HG03460 (cell line): Measurements from ENCODE around the gene MMP14.
"Not testable (repeated sequence)": the region's sequence is repeated elsewhere in the genome, so short reads cannot be mapped to it uniquely, and the experiment has no call there.

ENCODE experiments used
- ATAC-seq: cut with Tn5 transposase; IDR thresholded peaks from one replicate; pipeline ENCODE4 v1.9.1; 2021; ENCODE audit not compliant: unreplicated experiment

The MMP14 gene

DNA sequence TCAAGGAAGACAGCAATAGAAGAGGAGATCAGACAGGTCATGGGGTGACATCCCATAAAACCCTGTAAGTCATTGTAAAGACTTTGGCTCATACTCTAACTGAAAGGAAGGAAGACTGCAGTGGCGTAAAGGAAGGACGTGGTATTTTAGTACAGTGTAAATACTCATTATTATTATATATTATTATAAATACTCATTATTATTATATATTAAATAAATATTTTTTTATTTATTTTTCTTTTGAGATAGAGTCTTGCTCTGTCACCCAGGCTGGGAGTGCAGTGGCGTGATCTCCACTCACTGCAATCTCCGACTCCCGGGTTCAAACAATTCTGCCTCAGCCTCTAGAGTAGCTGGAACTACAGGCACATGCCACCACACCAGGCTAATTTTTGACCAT, 20.0 kb downstream of the MMP14 start:
- ATAC-seq: no peak

GRCh38 chr14:22860377-22860776, 24.0 kb downstream of the MMP14 start:
- ATAC-seq: not testable (repeated sequence)

DNA sequence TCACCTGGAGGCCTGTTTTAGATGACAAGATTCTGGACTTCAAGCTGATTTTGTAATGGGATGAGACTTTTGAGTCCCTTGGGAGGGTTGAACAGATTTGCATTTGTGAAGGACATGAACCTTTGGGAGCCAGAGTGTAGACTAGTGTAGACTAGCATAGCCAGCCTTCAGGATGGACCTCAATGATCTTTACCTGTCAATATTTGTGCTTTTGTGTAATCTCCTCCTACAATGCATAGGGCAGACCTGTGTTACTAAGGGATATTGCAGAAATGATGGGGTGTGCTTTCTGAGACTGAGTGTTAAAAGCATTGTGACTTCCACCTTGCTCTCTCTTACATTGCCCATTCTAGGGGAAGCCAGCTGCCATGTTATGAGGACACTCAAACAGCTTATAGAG, 25.3 kb downstream of the MMP14 start:
- ATAC-seq: no peak

DNA sequence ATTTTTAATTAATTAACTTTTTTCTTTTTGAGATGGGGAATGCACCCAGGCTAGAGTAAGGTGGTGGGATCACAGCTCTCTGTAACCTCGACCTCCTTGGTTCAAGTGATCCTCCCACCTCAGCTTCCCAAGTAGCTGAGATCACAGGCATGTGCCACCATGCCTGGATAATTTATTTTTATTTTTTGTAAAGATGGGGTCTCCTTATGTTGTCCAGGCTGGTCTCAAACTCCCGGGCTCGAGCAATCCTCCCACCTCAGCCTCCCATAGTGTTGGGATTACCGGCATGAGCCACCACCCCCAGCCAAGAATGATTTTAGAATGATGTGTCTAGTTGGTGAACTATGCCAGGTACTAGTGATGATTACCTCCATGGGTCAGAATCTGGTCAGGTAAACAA, 28.6 kb downstream of the MMP14 start:
- ATAC-seq: no peak

DNA sequence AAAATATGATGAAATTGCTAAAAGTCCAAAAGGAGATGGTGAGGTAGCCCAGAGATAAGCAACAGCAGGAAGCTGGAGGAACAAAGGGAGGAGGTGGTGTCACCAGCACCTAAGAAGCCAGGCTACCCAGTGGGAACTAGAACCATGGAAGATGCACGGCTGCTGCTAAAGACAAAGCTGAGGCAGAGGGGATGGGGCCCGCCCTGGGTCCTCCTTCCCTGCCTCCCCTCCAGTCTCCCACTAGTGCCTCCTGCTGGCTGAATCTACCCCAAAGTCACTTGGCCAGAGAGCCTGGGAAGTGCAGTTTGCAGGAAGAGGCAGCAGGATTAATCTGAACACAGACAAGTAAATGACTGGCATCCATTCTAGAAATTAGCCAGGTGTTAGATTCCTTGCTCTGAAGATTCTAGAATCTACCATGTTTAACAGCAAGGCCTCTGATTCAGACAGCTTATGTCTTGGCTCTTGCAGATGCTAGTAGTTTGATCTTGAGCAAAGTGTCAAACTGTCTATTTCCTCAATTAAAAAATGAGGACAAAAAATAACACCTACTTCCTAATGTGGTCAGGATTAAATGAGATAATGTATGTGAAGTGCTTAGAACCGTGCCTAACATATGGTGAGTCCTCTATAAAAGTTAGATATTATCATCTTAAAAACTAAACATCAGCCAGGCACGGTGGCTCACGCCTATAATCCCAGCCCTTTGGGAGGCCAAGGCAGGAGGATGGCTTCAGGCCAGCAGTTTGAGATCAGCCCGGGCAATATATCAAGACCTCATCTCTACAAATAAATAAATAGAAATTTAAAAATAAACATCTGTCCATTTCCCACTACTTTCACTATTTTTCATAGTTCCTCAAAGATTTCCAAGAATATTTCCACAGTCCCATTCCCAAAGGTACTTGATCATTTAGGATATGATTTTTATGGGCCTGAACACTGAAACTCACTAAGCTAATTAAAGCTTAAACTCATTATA, 29.3 kb downstream of the MMP14 start:
- ATAC-seq: no peak

- ATAC-seq: no peak
Measured at GRCh38 chr14:22866874-22867273, 30.5 kb downstream of the MMP14 start.

GRCh38 chr14:22870811-22871223, 34.4 kb downstream of the MMP14 start:
- ATAC-seq: peak; percentile 35

DNA sequence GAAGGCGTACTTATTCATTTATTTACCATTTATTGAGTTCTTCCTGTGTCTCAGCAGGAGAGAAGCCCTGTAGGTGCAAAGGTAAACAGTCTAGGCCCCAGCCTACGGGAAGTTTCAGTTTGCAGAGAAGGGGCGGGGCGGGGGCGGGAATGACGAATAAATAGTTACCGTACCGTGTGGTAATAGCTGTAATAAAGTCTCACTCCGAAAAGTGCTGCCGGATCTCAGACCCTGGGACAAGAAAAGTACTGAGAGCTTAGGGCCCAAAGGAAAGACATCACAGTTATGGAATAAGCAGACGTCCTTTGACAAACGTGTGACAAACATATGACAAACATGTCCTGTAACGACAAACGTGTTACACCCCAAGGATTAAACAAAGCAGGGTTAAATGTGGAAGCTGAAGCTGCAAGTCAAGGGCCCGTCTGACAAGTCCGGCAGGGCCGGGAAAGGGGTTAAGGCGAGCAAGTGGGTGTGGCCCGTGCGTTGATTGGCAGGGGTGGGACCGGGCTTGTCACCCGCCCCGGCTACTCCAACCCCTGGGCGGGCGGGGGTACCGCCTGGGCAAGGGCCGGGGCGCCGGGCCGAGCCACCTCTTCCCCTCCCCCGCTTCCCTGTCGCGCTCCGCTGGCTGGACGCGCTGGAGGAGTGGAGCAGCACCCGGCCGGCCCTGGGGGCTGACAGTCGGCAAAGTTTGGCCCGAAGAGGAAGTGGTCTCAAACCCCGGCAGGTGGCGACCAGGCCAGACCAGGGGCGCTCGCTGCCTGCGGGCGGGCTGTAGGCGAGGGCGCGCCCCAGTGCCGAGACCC, 35.0 kb downstream of the MMP14 start, which contains the start of gene LRP10:
TSS of gene LRP10 (plus strand) at position 517 of the 809 bp plus-strand sequence. CDS start 564 bp downstream, outside the sequence.
- ATAC-seq: peak; percentile 77

DNA sequence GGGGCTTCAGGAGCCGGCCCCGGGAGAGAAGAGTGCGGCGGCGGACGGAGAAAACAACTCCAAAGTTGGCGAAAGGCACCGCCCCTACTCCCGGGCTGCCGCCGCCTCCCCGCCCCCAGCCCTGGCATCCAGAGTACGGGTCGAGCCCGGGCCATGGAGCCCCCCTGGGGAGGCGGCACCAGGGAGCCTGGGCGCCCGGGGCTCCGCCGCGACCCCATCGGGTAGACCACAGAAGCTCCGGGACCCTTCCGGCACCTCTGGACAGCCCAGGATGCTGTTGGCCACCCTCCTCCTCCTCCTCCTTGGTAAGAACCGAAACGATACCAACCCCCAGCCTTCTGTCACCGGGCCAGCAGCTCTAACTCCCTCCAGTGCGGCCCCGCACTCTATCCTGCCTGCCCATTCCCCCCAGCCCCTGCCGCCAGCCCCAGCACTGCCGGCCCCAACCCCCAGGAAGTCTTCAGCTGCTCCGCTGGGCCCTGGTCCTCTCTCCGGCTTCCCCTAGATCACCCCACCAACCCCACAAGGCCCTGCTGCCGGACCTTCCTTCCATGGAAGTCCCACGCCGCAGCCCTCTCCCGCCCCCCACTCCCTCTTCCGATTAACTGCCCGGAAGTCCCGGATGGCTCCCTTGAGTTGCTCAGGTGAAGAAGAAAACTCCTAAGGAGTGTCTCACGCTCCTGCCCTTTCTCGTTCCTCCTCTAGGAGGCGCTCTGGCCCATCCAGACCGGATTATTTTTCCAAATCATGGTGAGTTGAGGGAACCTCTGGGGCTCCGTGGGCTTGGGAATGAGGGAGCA, 35.8 kb downstream of the MMP14 start:
- peak; percentile 18 for ATAC-seq

DNA sequence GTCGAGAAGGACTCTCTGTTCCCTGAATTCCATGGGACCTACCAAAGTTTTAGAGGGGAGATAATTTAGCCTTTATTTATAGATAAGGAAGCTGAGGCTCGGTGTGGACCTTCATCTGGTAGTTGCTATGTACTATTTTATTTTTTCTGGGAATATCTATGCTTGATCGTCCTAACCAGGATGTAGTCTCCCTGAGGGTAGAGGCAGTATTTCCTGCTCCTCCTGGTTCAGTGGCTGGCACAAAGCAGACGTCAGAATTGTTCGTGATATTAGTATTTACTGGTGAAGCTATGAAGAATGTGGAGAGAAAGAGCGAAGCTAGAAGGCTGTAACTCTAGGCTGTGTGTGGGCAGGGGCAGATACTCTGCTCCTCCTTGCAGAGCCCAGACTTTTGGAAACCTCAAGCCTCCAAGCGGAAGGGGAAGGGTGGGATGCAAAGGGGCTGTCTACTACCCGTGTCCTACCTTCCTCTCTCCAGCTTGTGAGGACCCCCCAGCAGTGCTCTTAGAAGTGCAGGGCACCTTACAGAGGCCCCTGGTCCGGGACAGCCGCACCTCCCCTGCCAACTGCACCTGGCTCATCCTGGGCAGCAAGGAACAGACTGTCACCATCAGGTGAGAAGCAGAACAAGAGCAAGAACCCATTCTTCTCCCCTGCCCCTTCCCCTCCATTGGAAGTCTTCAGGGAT, 36.6 kb downstream of the MMP14 start:
- no peak for ATAC-seq

DNA sequence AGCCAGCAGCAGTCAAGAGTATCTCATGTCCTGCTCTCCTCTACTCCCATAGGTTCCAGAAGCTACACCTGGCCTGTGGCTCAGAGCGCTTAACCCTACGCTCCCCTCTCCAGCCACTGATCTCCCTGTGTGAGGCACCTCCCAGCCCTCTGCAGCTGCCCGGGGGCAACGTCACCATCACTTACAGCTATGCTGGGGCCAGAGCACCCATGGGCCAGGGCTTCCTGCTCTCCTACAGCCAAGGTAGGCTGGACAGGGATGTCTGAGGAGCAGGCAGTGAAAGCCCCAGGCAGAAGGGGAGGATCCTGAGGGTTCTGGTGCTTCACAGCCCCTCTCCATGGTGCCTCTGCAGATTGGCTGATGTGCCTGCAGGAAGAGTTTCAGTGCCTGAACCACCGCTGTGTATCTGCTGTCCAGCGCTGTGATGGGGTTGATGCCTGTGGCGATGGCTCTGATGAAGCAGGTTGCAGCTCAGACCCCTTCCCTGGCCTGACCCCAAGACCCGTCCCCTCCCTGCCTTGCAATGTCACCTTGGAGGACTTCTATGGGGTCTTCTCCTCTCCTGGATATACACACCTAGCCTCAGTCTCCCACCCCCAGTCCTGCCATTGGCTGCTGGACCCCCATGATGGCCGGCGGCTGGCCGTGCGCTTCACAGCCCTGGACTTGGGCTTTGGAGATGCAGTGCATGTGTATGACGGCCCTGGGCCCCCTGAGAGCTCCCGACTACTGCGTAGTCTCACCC, 38.8 kb downstream of the MMP14 start:
- no peak for ATAC-seq

DNA sequence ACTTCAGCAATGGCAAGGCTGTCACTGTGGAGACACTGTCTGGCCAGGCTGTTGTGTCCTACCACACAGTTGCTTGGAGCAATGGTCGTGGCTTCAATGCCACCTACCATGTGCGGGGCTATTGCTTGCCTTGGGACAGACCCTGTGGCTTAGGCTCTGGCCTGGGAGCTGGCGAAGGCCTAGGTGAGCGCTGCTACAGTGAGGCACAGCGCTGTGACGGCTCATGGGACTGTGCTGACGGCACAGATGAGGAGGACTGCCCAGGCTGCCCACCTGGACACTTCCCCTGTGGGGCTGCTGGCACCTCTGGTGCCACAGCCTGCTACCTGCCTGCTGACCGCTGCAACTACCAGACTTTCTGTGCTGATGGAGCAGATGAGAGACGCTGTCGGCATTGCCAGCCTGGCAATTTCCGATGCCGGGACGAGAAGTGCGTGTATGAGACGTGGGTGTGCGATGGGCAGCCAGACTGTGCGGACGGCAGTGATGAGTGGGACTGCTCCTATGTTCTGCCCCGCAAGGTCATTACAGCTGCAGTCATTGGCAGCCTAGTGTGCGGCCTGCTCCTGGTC, 39.4 kb downstream of the MMP14 start:
- no peak for ATAC-seq

DNA sequence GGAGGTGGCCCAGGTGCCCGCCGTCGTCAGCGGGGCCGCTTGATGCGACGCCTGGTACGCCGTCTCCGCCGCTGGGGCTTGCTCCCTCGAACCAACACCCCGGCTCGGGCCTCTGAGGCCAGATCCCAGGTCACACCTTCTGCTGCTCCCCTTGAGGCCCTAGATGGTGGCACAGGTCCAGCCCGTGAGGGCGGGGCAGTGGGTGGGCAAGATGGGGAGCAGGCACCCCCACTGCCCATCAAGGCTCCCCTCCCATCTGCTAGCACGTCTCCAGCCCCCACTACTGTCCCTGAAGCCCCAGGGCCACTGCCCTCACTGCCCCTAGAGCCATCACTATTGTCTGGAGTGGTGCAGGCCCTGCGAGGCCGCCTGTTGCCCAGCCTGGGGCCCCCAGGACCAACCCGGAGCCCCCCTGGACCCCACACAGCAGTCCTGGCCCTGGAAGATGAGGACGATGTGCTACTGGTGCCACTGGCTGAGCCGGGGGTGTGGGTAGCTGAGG, 40.7 kb downstream of the MMP14 start:
- no peak for ATAC-seq

GRCh38 chr14:22878271-22879246, 42.2 kb downstream of the MMP14 start:
- ATAC-seq: no peak

GRCh38 chr14:22882064-22882463, 45.7 kb downstream of the MMP14 start:
- ATAC-seq: no peak

DNA sequence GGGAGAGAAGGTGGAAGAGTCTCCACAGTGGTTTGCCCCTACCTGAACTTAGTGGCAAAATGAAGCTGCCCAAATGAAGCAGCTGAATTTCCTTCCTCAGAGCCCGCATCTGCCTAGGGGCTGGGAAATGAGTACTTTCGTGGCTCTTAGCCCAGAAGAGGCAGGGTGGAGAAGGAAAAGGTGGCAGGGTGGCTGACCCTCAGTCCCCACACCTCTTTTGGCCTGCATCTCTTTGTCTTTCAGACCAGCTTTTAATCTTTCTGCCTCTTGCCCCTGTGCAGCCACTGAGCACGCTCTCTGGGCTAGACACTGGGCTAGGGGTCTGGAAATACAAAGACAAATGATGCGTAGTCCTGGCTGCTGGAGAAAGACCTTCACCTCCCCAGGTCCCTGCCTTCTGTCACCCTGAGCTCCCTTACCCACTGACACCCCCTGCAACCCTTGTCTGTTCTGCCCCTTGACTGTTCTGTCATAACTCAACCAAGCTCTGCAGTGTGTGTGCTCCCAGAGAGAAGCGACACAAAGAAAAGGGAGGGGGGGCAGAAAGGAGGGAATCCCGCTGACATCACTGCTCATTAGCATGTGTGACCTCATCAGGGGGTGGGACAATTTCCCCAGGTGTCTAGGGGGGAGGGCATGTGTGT, 46.3 kb downstream of the MMP14 start:
- no peak for ATAC-seq

- ATAC-seq: no peak
Measured at GRCh38 chr14:22883173-22883976, 47.0 kb downstream of the MMP14 start, which contains the start of gene REM2. Gene REM2 (plus strand): TSS chr14:22883222. CDS start chr14:22883288, 66 bp downstream.
